ENCODE data around the gene NCBP3.

- TF ChIP-seq CTCF (IDR thresholded peaks at IDR 0.05) (no peak), POLR2A (IDR thresholded peaks at IDR 0.05) (no peak)
Measured at GRCh38 chr17:3887394-3887793, 41.3 kb upstream of the NCBP3 start.
